ENCODE results near the gene YWHAG. TPM values are rescaled to one million over a fixed set of nuclear protein-coding genes. Genes with fewer than 3 reads are reported as not detected.
A peak's percentile ranks its signal among the peaks of the same experiment; 100 is the strongest.
"Not testable (repeated sequence)": the region's sequence is repeated elsewhere in the genome, so short reads cannot be mapped to it uniquely, and the experiment has no call there.

The YWHAG gene
- total RNA-seq, 1 experiment from 2014 or later, result 241 TPM

- Histone ChIP-seq H4K8ac (replicated peaks; ENCODE audit: insufficient read length, low read depth, low read length) (no peak overlapping the region), H3K27ac (ENCODE audit: insufficient read length, low read depth, low read length) (no peak overlapping the region), H2BK5ac (ENCODE audit: insufficient read length, low read length) (no peak overlapping the region), H3K56ac (ENCODE audit: insufficient read length, low read depth, low read length) (no peak overlapping the region), H2AFZ (ENCODE audit: low read length) (peak overlapping the region; percentile 97), H3K9ac (ENCODE audit: extremely low read depth, insufficient read length, low read length) (no peak overlapping the region), H3T11ph (ENCODE audit: low read length) (peak overlapping the region; percentile 20), H3K4me1 (ENCODE audit: insufficient read depth, low read length) (peaks cover 6% of the 10 kb centered on the region; the same call in 1 of the 2 replicates), H2BK20ac (ENCODE audit: low read depth, low read length, poor library complexity, severe bottlenecking) (no peak overlapping the region), H3K79me2 (ENCODE audit: insufficient read depth, low read length) (no peaks in the 10 kb centered on the region), H2BK12ac (ENCODE audit: insufficient read length, low read depth, low read length) (no peak overlapping the region), H2BK15ac (ENCODE audit: low read depth, low read length) (no peak overlapping the region), H3K27me3 (ENCODE audit: insufficient read depth, low read length) (no peaks in the 10 kb centered on the region), H3K9me3 (ENCODE audit: control insufficient read depth, low read depth, low read length) (no peaks in the 10 kb centered on the region), H3K23ac (ENCODE audit: insufficient read length, low read depth, low read length) (no peak overlapping the region), H3K4me2 (ENCODE audit: insufficient read depth, insufficient read length, low read length) (no peak overlapping the region), H3K23me2 (ENCODE audit: insufficient read length, low read depth, low read length, poor library complexity, severe bottlenecking) (peaks cover 4% of the 10 kb centered on the region), H3K18ac (ENCODE audit: insufficient read length, low read depth, low read length) (peak overlapping the region; percentile 56), H2BK120ac (ENCODE audit: low read depth, low read length, poor library complexity, severe bottlenecking) (no peak overlapping the region), H4K20me1 (ENCODE audit: control insufficient read depth, insufficient read depth, insufficient read length) (no peaks in the 10 kb centered on the region), H3K4ac (ENCODE audit: low read depth, low read length) (no peak overlapping the region), H4K5ac (ENCODE audit: insufficient read length, low read depth, low read length) (peak overlapping the region; percentile 63), H3K79me1 (ENCODE audit: insufficient read depth, low read depth, low read length, poor library complexity, severe bottlenecking) (no peaks in the 10 kb centered on the region), H3K14ac (ENCODE audit: insufficient read depth, low read length) (peak overlapping the region; percentile 93), H4K91ac (ENCODE audit: insufficient read length, low read depth, low read length) (no peak overlapping the region), H2AK5ac (ENCODE audit: insufficient read length, low read length) (no peak overlapping the region)
- Mint-ChIP-seq H3K27me3 (ENCODE audit: low read depth) (peaks cover 1% of the 10 kb centered on the region; the same call in 1 of the 2 replicates), H3K4me3 (no peak overlapping the region; a peak in 1 of 5 replicates), H3K36me3 (ENCODE audit: insufficient read depth in 1 of 3, low read depth in 3 of 3) (no peaks in the 10 kb centered on the region), H3K9me3 (no peaks in the 10 kb centered on the region), H3K27ac (peak overlapping the region in 2 of 3 experiments; percentile 82 to 96; a peak in 6 of 7 replicates), H3K4me1 (peaks cover 16 to 20% of the 10 kb centered on the region in 2 experiments)
- WGBS (ENCODE audit: extremely low coverage, insufficient read length, low lambda C conversion rate), result no CpG with 5 or more reads among the region's 4 CpGs
- no peak for TF ChIP-seq CTCF (conservative IDR thresholded peaks at IDR 0.05)
- DNase-seq, result peak; percentile 50
Measured at GRCh38 chr7:76364198-76364584, 5.4 kb upstream of the YWHAG start.

- not testable (repeated sequence) for H2BK5ac ChIP-seq (ENCODE audit: insufficient read length, low read length); H4K91ac ChIP-seq (ENCODE audit: insufficient read length, low read depth, low read length); H3K23ac ChIP-seq (ENCODE audit: insufficient read length, low read depth, low read length); H2AK5ac ChIP-seq (ENCODE audit: insufficient read length, low read length); H2BK15ac ChIP-seq (ENCODE audit: low read depth, low read length); H2BK20ac ChIP-seq (ENCODE audit: low read depth, low read length, poor library complexity, severe bottlenecking); H3K27me3 Mint-ChIP-seq (ENCODE audit: low read depth); H3K9me3 Mint-ChIP-seq; H3K4ac ChIP-seq (ENCODE audit: low read depth, low read length); H3K79me2 ChIP-seq (ENCODE audit: insufficient read depth, low read length); H3K4me1 ChIP-seq (ENCODE audit: insufficient read depth, low read length); H2BK120ac ChIP-seq (ENCODE audit: low read depth, low read length, poor library complexity, severe bottlenecking); H3K27me3 ChIP-seq (ENCODE audit: insufficient read depth, low read length); DNase-seq; H2BK12ac ChIP-seq (ENCODE audit: insufficient read length, low read depth, low read length); H3T11ph ChIP-seq (ENCODE audit: low read length); H3K56ac ChIP-seq (ENCODE audit: insufficient read length, low read depth, low read length); H3K4me2 ChIP-seq (ENCODE audit: insufficient read depth, insufficient read length, low read length); H3K4me3 Mint-ChIP-seq; H3K23me2 ChIP-seq (ENCODE audit: insufficient read length, low read depth, low read length, poor library complexity, severe bottlenecking); H3K27ac ChIP-seq (ENCODE audit: insufficient read length, low read depth, low read length); H3K36me3 Mint-ChIP-seq (ENCODE audit: insufficient read depth in 1 of 3, low read depth in 3 of 3); H3K9me3 ChIP-seq (ENCODE audit: control insufficient read depth, low read depth, low read length); H3K79me1 ChIP-seq (ENCODE audit: insufficient read depth, low read depth, low read length, poor library complexity, severe bottlenecking); H3K9ac ChIP-seq (ENCODE audit: extremely low read depth, insufficient read length, low read length); H4K8ac ChIP-seq (replicated peaks; ENCODE audit: insufficient read length, low read depth, low read length); H4K20me1 ChIP-seq (ENCODE audit: control insufficient read depth, insufficient read depth, insufficient read length)
- no CpG with 5 or more reads among the region's 3 CpGs for WGBS (ENCODE audit: extremely low coverage, insufficient read length, low lambda C conversion rate)
- Histone ChIP-seq H4K5ac (ENCODE audit: insufficient read length, low read depth, low read length) (peak overlapping the region; percentile 63), H3K18ac (ENCODE audit: insufficient read length, low read depth, low read length) (peak overlapping the region; percentile 56), H3K14ac (ENCODE audit: insufficient read depth, low read length) (peak overlapping the region; percentile 44; the same call in 1 of the 2 replicates), H2AFZ (ENCODE audit: low read length) (peak overlapping the region; percentile 97)
- Mint-ChIP-seq H3K27ac (peak overlapping the region; percentile 66 to 96 (median 82); a peak in 4 of 7 replicates), H3K4me1 (peaks cover 16 to 20% of the 10 kb centered on the region in 2 experiments)
Measured at GRCh38 chr7:76363754-76364153, 5.0 kb upstream of the YWHAG start.
